GM21423 (cell line): ENCODE measurements around the gene CHRDL1.
A peak's percentile ranks its signal among the peaks of the same experiment; 100 is the strongest.

Experiments
- ATAC-seq: cut with Tn5 transposase; IDR thresholded peaks from one replicate; pipeline ENCODE4 v1.9.1; 2021; ENCODE audit warnings: mild to moderate bottlenecking, moderate library complexity; ENCODE audit not compliant: unreplicated experiment

CHRDL1 gene

DNA sequence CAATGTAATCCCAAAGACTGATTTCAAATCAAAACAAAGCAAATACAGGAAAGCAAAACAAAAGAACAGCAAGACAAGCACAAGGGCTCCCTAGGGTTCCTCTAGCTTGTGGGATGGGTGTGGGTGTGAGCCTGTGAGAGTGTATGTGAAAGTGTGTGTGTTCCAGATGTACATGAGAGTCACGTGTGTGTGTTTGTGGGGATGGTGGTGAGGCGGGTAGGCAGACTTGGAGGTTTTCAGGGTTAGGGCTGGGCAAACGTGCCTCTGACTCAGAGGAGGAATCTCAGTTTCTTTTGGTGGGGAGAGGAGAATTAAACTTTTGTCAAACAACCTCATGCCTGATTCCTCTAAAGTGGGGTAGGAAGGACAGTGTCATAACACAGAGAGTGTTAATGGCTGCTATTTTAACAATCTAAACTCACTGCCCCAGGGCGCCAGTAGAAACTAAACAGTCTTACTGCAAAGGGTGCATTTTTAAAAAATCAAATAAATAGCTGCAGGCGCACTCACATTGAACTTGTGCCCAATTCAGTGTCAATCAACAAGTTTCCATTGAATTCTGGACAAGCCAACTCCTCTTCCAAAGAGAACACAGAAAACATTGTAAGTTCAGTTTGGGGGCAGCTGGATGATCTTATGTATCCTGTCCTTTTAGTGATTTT is 51.8 kb downstream of the CHRDL1 start:
- no peak for ATAC-seq

- ATAC-seq = no peak
Measured at GRCh38 chrX:110741213-110741796, 54.3 kb downstream of the CHRDL1 start.

DNA sequence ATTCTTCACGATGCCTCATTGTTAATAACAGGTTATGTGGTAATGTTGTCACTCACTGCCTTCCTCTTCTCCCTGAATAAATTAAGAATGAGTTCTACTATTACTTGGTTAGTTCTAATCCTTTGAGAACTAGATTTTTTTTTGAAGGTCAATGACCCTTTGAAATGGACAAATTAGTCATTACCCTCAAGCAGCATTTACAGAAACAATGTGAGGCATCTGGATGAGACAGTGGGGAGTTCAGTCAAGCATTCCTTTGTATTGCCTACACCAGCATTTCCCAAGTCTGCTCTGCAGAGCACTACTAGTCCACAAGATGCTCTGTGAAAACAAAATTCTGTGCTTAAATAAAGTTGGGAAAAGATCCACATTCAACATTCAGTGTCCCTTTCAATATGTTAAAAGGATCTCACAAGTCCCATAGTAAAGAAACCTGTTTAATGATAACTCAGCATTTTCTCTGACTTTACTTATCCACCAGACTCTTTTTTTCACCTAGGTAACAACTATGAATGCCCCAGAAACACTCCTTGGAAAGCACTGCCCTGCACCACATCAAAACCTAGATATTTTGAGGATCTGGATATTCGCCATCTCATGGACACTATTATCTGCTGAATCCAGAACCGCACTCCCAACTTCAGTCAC is 60.6 kb downstream of the CHRDL1 start:
- ATAC-seq = no peak

- ATAC-seq = no peak
Measured at GRCh38 chrX:110734271-110734670, 61.3 kb downstream of the CHRDL1 start.

- no peak for ATAC-seq
Measured at GRCh38 chrX:110733166-110733565, 62.5 kb downstream of the CHRDL1 start.

DNA sequence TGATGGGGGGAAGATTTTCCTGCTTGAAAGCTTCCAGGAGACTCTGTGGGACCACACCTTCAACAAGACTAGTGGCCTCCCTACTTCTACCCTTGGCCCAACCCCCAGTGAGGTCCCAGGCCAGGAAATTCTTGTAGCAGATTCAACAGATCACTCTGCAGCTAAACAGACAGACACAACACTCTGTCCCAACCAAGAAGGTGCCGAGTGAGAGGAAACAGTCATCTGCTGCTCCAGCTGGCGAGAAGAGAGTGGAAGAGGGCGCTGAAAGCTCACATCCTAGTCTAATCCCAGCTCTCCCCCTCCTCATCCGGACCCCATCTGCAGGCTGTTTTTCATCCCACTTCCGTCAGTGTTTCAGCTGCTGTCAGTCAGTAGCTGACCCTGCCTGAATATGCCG is 63.4 kb downstream of the CHRDL1 start:
- ATAC-seq = no peak

GRCh38 chrX:110723844-110724243 is 71.8 kb downstream of the CHRDL1 start:
- ATAC-seq = no peak

DNA sequence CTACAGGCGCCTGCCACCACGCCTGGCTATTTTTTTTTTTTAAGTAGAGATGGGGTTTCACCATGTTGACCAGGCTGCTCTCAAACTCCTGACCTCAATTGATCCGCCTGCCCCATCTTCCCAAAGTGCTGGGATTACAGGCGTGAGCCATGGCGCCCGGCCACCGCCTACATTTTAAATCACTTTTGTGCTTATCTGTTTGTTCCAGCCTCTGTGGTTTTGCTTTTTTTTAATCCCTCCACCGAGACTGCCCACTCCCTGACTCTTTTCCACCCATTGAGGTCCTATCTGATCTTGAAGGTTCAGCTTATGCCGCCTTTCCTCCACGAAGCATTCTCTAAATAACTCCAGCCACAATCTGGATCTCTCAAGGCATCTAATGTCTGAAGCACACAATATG is 73.5 kb downstream of the CHRDL1 start:
- ATAC-seq = no peak

DNA sequence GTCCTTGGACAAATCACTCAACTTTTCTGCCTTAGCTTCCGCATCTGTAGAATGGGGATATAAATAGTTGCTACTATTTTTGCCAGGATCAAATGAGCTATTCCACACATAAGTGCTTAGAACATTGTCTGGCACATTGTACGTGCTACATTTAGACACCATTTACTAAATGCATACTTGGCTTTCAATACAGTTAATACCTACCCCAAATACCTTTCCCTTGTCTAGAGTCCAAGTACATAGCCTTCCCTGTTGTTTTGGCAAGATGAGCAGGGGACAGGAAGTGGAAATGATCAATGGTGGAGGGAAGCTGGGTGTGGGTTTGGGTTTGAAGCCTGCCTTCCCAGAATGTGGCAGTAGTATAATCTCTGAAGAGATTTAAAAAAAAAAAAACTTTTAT is 82.0 kb downstream of the CHRDL1 start:
- no peak for ATAC-seq

DNA sequence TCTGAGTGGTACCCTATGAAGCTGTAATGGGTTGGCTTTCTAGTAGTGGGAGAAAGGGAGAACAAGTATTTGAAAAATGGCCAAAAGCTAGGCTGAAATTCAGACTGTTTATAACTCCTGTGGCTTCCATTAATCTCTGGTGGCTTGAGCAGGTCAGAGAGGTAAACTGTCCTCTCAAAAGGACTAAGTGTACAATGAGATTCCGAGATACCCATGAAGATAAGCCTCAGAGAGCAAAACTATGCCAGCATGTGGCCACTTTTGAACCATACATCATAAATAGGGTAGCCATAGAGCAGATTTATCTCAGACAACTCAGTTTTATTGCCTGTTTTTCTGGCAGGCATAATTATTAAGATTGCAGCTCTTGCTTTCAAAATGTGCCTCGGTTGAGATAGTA is 89.2 kb downstream of the CHRDL1 start:
- ATAC-seq = no peak

GRCh38 chrX:110703641-110704040 is 92.0 kb downstream of the CHRDL1 start:
- ATAC-seq = no peak

DNA sequence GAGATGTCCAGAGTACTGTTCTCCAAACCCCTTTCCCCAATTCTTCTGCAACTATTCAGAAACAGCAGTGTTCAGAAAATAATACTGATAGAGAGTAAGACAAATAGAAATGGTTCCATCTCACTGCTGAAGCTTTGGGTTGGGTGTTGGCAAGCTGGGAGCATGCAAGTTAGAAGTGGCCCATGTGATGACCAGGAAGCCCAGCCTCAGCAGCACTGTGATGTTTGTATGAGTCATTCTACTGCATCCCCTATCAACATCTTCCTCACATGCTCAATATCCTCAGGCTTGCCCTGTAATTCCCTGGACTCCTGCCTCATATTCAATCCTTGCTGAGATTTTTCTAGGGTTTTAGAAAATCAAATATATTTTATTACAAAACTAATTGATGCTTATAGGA is 96.5 kb downstream of the CHRDL1 start:
- peak; percentile 45 for ATAC-seq

GRCh38 chrX:110698696-110699095 is 96.9 kb downstream of the CHRDL1 start:
- peak; percentile 83 for ATAC-seq

DNA sequence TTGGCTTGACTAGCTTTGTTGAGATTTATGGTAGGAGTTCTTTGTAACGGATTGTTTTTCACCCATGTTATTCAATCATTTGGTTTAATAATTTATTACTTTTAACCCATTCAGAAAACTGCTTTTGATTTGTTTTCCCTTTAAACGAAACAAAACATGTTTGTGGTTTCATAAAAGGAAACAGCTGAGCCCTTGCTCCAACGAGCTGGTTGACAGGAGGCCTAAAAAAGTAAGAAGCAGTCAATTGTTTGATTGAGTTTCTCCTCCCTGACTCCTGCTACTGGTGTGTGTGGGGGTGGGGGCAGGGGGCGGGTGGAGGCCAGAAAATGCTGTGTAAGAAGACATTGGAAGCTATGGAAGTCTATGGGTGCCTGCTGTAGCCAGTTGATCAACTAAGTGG is 102.8 kb downstream of the CHRDL1 start:
- ATAC-seq = no peak

DNA sequence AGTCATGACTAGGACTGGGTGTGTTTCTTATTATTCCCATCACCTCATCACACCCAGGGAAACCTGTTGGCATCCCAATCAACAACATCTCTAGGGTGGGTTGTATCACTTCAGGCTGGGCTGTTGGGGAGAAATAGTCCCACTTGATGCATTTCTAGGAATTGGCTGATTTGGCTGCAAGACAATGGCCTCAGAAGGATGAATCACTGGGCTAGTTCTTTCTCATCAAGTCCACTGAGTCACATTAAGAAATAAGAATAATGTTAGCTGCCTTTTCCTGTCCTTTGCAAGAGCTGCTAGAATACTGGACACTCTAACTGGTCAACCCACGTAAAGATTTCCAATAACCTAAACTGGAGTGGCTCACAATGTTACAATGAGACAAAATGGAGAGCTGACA is 104.2 kb downstream of the CHRDL1 start:
- no peak for ATAC-seq

DNA sequence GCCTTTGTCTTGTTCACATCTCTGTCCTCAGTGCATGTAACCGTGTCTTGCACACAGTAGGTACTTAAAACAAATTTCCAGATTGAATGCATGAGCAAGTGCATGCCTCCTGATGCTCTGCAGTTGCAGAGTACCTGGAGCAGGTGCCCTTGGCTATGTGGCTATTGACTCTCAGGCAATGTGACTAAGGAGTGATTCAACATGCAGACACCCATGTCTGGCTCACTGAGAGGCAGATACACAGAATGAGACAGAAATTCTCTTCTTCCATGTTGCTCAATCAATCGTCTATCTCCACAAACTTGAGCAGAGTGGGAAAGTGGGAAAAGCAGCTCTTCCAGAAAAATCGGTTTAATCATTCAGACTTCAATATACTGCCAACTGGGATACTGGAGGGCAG is 111.0 kb downstream of the CHRDL1 start:
- ATAC-seq = no peak

DNA sequence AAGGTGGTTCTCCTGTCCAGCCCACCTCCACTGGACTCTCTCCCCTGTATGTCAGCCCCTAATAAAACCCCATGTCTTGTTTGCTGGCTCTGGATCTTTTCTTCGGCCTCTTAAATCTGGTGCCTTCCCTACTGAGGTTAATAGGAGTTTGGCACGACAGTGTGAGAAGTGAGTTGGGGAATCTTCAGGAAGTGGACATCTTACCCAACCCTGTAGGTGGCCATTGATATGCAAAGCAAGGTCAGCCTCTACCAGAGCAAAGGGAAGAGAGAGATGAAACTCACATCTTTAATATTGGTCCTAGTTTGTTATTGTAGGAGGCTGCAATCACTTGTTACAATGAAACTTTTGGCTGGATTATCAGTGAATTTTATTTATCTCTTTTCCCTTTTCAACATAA is 111.7 kb downstream of the CHRDL1 start:
- ATAC-seq = no peak

DNA sequence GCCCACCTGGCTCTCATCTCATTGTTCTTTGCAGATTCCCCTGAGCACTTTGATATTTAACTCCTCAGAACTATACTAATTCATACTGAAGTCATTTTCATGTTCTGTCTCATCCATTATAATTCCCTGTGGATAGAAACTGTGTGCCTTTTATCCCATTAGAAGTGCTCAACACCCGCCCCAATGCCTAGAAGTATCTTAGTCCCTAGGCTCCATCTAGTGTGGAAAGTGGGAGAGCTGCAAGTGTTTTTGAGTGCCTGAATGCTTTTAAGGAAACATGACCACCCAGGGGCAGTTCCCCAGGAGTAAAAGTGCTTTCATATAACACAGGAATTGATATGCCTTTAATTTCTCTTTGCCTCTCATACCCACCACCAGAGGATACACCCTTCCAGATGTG is 117.0 kb downstream of the CHRDL1 start:
- no peak for ATAC-seq

DNA sequence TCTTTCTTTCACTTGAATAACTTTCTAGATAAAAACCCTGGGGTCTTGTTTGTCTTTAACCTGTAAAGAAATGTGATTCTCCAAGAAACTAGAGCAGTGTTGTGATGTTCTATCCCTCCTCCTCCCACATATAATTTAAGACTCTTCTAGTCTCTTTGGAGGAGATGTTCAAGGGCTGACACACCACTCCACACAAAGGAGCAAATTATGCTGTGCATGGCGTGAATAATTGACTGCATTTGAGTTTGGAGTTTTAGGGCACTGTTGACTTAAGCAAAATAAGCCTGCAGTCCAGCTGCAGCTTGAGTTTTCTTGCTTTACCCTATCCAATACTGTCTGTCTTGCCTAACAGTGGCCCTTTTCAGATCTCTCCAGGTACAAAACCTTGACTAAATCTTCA is 119.7 kb downstream of the CHRDL1 start:
- ATAC-seq = no peak

- peak; percentile 96 for ATAC-seq
Measured at GRCh38 chrX:110671068-110671803, 124.4 kb downstream of the CHRDL1 start.

- ATAC-seq = no peak
Measured at GRCh38 chrX:110669572-110669971, 126.0 kb downstream of the CHRDL1 start.

DNA sequence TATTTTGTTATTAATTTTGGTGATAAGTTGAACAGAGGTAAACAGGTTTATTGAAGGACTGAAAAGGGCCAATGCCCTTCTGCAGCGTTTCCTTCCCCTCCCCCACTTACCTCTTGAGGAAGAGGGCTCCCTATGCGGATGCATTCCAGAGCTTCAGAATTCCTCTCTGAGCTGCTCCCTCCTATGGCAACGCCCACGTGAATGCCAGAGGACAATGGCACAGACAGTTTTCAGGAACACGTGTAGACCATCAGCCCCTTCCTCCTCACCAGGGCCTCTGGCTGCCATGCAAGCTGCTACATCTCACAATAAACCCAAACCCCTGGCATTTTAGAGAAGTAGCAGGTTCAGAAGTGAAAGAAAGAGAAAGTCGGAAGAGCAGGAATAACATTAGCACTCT is 127.9 kb downstream of the CHRDL1 start:
- ATAC-seq = no peak
